Nephron (organoid): ENCODE results near the gene SAMD15.

Experiments used
- H3K27ac Mint-ChIP-seq, 3 experiments: 2 replicates each; pipeline ENCODE4 v1.8.0; 2020; ENCODE audit warnings: mixed read lengths in 3 of 3, mild to moderate bottlenecking in 2 of 3, moderate library complexity in 1 of 3
- H3K27me3 Mint-ChIP-seq: 2 replicates; pipeline ENCODE4 v1.8.0; 2021; ENCODE audit warnings: low read depth, mild to moderate bottlenecking, moderate library complexity, mixed read lengths
- H3K36me3 Mint-ChIP-seq: 2 replicates; pipeline ENCODE4 v1.8.0; 2020; ENCODE audit warnings: low read depth, mixed read lengths
- H3K4me1 Mint-ChIP-seq: 2 replicates; pipeline ENCODE4 v1.8.0; 2020; ENCODE audit warnings: mixed read lengths
- H3K4me3 Mint-ChIP-seq, 3 experiments: 2 replicates each; pipeline ENCODE4 v1.8.0; 2020; ENCODE audit warnings: mild to moderate bottlenecking in 3 of 3, mixed read lengths in 3 of 3, moderate library complexity in 2 of 3
- H3K9me3 Mint-ChIP-seq: 2 replicates; pipeline ENCODE4 v1.8.0; 2020; ENCODE audit warnings: mixed read lengths
- TF ChIP-seq, protein P1 (sequence below), 3 experiments: fragments of 200-600 bp; sonication (generic); IDR thresholded peaks; one replicate each; pipeline ENCODE4 v1.5.0; 2021; ENCODE audit warnings: antibody characterized with exemption in 3 of 3; ENCODE audit not compliant: unreplicated experiment in 3 of 3

The SAMD15 gene

DNA sequence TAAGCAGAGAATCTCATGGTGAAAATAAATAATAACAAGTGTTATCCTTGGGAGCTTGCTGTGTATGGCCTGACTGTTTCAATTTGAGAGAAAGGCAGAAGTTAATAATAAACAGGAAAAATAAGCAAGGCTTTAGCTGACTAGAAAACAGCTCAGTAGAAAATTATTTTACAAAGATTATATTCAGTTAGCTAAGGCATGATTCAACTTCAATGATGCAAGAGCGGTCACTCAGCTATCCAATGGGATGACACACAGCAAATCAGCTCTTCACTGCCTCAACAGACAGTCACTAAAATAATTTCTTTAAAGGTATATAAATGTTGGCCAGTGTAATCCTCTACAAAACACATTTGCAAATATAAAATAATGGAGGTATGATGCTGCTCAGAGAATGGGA lies 37.8 kb upstream of the SAMD15 start:
- TF ChIP-seq, protein P1, sequence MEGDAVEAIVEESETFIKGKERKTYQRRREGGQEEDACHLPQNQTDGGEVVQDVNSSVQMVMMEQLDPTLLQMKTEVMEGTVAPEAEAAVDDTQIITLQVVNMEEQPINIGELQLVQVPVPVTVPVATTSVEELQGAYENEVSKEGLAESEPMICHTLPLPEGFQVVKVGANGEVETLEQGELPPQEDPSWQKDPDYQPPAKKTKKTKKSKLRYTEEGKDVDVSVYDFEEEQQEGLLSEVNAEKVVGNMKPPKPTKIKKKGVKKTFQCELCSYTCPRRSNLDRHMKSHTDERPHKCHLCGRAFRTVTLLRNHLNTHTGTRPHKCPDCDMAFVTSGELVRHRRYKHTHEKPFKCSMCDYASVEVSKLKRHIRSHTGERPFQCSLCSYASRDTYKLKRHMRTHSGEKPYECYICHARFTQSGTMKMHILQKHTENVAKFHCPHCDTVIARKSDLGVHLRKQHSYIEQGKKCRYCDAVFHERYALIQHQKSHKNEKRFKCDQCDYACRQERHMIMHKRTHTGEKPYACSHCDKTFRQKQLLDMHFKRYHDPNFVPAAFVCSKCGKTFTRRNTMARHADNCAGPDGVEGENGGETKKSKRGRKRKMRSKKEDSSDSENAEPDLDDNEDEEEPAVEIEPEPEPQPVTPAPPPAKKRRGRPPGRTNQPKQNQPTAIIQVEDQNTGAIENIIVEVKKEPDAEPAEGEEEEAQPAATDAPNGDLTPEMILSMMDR (IDR thresholded peaks at IDR 0.05; ENCODE audit: unreplicated experiment in 3 of 3): no peak
- Mint-ChIP-seq H3K4me1 (peaks cover 35% of the 10 kb centered on the region), H3K4me3 (no peak overlapping the region), H3K9me3 (no peaks in the 10 kb centered on the region), H3K27me3 (no peaks in the 10 kb centered on the region), H3K27ac (peak overlapping the region; percentile 48 to 91 (median 60)), H3K36me3 (peaks cover 52% of the 10 kb centered on the region)

DNA sequence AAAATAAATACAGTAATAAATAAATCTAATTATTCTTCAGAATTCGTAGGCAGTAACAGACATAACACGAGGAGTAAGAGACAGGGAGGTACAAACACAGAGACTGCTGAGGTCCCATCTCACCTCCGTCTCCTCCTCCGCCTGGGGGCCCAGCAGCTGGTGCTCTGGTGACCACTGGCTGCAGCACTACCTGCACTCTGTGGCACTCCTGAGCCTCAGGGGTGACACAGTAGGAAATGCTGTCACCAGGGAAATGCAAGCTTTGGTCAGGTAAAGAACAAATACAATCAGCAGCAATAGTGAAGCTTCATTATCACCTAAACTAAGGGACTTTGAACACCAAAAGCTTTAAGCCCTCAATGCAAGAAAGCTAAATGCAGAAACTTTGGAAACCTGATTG lies 36.8 kb upstream of the SAMD15 start:
- Mint-ChIP-seq H3K9me3 (no peaks in the 10 kb centered on the region), H3K36me3 (peaks cover 53% of the 10 kb centered on the region), H3K27ac (no peak overlapping the region), H3K27me3 (no peaks in the 10 kb centered on the region), H3K4me1 (peaks cover 40% of the 10 kb centered on the region), H3K4me3 (no peak overlapping the region)
- TF ChIP-seq, protein P1 (IDR thresholded peaks at IDR 0.05; ENCODE audit: unreplicated experiment in 3 of 3): no peak

GRCh38 chr14:77342726-77343397 lies 34.3 kb upstream of the SAMD15 start:
- H3K4me1 Mint-ChIP-seq: peaks cover 49% of the 10 kb centered on the region
- no peaks in the 10 kb centered on the region for H3K27me3 Mint-ChIP-seq
- H3K4me3 Mint-ChIP-seq: no peak overlapping the region
- H3K27ac Mint-ChIP-seq: no peak overlapping the region
- H3K36me3 Mint-ChIP-seq: peaks cover 71% of the 10 kb centered on the region
- H3K9me3 Mint-ChIP-seq: no peaks in the 10 kb centered on the region
- TF ChIP-seq, protein P1 (IDR thresholded peaks at IDR 0.05; ENCODE audit: unreplicated experiment in 3 of 3): no peak

- Mint-ChIP-seq H3K27me3 (no peaks in the 10 kb centered on the region), H3K27ac (peak overlapping the region; percentile 21 to 49 (median 42)), H3K36me3 (peaks cover 67% of the 10 kb centered on the region), H3K4me1 (peaks cover 45% of the 10 kb centered on the region), H3K4me3 (no peak overlapping the region), H3K9me3 (no peaks in the 10 kb centered on the region)
- TF ChIP-seq, protein P1 (IDR thresholded peaks at IDR 0.05; ENCODE audit: unreplicated experiment in 3 of 3): no peak
Measured at GRCh38 chr14:77343662-77344061, 33.5 kb upstream of the SAMD15 start.

DNA sequence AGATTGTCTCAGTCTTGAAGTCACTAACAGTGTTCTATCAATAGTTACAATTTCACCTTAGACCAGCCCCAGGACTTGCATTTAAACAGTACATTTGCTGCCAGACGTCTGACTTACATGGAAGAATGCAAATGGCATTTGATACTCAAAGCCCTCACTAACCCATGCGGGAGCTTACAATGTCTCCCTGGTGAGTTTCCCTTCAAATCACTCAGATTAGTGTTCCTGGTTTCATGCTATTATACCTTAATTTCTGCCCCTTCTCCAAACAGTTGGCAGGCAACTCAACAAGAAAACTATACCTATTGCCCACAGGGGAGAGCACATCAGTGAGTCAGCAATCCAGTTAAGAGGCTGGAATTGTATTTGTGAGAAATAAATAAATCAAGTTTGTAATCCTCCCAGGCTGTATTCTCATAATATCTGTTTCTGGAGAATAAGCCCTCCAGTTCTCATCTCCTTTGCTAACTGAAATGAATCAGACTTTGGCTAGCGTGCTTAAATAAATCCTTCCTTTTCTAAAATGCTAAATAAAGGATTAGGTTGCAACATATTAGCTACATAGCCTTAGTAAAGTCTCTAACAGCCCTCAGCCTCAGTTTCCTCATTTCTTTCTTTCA lies 32.7 kb upstream of the SAMD15 start:
- peak overlapping the region in 1 of 3 experiments; percentile 3 for H3K4me3 Mint-ChIP-seq
- H3K4me1 Mint-ChIP-seq: peaks cover 42% of the 10 kb centered on the region
- peaks cover 65% of the 10 kb centered on the region for H3K36me3 Mint-ChIP-seq
- peak overlapping the region; percentile 21 to 49 (median 42) for H3K27ac Mint-ChIP-seq
- H3K27me3 Mint-ChIP-seq: no peaks in the 10 kb centered on the region
- TF ChIP-seq, protein P1 (IDR thresholded peaks at IDR 0.05; ENCODE audit: unreplicated experiment in 3 of 3): no peak
- H3K9me3 Mint-ChIP-seq: no peaks in the 10 kb centered on the region

- H3K9me3 Mint-ChIP-seq: no peaks in the 10 kb centered on the region
- H3K36me3 Mint-ChIP-seq: peaks cover 67% of the 10 kb centered on the region
- peaks cover 40% of the 10 kb centered on the region for H3K4me1 Mint-ChIP-seq
- H3K27ac Mint-ChIP-seq: peak overlapping the region in 2 of 3 experiments; percentile 38 to 57
- no peak overlapping the region for H3K4me3 Mint-ChIP-seq
- TF ChIP-seq, protein P1 (IDR thresholded peaks at IDR 0.05; ENCODE audit: unreplicated experiment in 3 of 3): no peak
- H3K27me3 Mint-ChIP-seq: no peaks in the 10 kb centered on the region
Measured at GRCh38 chr14:77346495-77346894, 30.7 kb upstream of the SAMD15 start.
